GM19452 (cell line): ENCODE measurements around the gene NFKBIE.

Source experiments
- ATAC-seq: cut with Tn5 transposase; IDR thresholded peaks from one replicate; pipeline ENCODE4 v1.9.1; 2021; ENCODE audit not compliant: unreplicated experiment

NFKBIE gene

GRCh38 chr6:44275271-44275748 is 10.0 kb upstream of the NFKBIE start:
- ATAC-seq, result no peak

- ATAC-seq, result no peak
Measured at GRCh38 chr6:44273617-44274016, 8.3 kb upstream of the NFKBIE start.

GRCh38 chr6:44272999-44273566 is 7.7 kb upstream of the NFKBIE start:
- ATAC-seq, result no peak

- ATAC-seq, result no peak
Measured at GRCh38 chr6:44272529-44272928, 7.2 kb upstream of the NFKBIE start.

DNA sequence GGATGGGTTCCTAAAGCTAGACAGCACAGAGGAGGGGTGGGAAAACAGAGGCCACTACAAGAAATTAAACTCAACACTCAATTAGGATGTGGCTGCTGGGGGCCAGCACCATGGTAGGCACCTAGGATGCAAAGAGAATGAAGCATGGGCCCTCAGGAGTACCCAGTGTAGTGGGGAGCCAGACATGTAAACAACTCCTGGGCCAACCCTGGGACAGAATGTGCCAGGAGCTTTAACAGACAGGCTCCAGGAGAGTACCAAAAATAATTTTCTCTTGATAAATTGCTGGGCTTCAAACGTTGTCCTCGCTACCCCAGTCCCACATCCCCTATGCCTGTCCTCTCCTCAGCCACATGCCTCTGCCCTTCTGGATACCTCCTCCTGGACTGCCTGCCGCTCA is 6.6 kb upstream of the NFKBIE start:
- ATAC-seq, result no peak

DNA sequence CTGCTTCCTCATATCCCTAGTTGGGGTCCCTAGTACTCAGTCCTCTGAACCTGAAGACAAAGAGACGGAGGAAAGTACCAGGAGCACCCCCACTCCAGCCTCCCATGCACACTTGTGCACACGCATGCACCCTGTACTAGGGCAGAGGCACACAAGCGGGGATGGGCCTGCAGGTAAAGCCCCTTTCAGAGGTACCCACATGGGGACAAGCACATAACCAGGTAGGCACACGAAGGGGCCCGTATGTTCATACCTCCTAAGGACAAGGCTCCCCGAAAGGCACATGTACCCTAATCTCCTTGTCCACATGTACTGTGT is 6.0 kb upstream of the NFKBIE start:
- ATAC-seq, result no peak

DNA sequence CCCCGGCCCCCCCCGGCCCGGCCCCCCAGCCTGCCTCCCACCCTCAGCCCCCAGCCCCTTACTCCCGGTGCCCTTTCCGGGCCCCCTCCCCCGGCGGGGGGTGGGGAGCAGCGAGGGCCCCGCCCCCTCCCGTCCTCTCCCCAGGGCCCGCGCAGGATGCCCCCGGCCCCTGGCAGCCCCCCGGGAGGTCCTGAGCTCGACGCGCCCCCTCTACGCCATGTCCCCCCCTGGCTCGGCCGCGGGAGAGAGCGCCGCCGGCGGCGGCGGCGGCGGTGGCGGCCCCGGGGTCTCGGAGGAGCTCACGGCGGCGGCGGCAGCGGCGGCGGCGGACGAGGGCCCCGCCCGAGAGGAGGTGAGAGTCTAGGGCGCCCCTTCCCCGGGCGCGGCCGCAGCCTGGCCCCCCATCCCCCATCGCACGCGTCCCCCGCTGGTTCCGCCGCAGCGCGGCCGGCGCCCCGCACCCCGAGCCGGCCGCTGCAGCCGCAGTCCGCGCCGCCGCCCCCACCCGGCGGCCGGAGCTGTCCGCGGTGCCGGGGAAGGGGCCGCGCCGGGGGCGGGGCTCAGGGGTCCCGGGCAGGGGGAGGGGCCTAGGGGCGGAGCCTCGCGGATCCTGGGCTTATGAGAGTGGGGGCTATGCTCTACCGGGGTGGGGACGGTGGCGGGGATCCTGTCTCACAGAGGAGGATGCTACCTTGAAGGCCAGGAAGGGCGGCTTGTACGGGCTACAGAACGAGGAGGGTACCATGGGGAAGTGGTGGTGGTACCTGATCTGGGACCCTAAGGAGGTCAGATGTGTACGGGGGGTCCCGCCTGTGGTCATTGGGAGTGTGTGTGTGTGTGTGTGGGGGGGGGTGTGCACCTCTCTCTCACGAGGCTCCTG is 5.4 kb upstream of the NFKBIE start:
- ATAC-seq, result no peak

DNA sequence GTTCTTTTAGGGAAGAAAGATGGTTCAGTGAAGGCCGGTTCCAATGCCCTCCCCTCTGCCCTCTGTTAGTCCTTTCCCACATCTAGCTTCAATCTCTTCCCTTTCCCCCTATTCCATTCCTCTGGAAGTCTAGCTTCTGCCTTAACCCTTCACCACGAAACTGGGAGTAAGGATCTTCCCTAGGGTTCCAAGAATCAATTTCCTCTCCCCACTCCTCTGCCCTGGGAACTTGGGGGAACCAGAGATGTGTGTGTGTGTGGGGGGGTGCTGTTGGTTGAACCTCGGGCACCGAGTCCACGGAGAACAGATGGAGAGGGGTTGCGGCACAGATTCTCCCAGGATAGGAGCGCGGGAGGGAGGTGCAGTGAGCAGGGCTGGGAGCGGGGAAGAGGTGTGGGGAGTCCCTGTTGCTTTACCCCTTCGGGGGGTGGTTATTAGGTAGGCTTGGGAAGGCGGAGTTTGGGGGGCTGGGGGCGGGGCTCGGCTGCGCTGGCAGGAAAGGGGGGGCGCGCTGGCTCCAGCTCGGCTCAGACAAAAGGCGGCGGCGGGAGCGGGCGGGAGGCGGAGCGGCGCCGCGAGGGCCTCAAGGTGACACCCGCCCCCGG is 4.7 kb upstream of the NFKBIE start, which contains the start of gene TMEM151B:
TMEM151B (plus strand) TSS at position 530 of the 605 bp plus-strand sequence. CDS start 293 bp downstream, outside the sequence.
- ATAC-seq, result no peak

- ATAC-seq, result no peak
Measured at GRCh38 chr6:44269178-44269920, 4.0 kb upstream of the NFKBIE start.

DNA sequence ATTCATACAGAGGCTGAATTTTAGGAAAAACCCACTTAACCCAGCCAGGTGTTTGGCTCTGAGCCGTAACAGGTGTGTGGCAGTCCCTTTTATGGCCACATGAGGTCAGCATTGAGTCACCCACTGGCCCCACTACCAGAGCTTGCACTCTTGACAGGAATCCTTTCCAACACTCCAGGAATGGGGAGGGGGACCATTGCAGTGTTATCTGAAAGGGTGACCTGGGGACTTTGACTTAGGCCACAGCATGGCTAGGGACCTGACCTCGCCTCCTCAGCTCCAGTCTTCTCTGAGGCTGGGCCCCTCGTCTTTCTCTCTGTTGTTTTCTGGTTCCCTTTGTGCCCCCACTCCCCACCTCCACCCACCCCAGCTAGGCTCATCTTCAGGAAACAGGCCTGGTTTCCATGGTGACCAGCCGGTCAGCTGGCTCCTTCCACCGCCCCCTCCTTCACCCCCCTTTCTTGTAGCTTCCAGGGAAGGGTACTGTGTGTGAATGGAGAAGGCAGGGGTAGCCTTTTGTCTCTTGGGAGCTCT is 2.8 kb upstream of the NFKBIE start:
- ATAC-seq, result no peak

- ATAC-seq, result no peak
Measured at GRCh38 chr6:44267252-44267651, 1.9 kb upstream of the NFKBIE start.

- ATAC-seq, result peak; percentile 33
Measured at GRCh38 chr6:44266347-44266746, 996 bp upstream of the NFKBIE start.

DNA sequence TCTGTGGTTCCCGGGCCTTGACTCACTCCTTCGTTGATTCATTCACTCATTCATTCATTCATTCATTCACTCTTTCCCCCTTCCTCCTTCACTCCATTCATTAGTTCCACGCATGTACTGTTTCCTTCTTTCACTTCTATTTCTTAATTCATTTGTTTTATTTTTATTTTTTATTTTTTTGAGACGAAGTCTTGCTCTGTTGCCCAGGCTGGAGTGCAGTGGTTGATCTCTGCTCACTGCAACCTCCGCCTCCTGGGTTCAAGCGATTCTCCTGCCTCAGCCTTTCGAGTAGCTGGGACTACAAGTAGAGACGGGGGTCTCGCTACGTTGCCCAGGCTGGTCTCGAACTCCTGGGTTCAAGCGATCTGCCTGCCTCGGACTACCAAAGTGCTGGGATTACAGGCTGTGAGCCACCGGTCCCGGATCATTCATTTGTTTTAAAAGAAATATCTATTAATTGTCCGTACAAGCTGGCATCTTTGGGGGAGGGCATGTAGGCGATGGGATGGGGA is 427 bp upstream of the NFKBIE start:
- no peak for ATAC-seq

- peak; percentile 28 for ATAC-seq
Measured at GRCh38 chr6:44264154-44265006, 971 bp downstream of the NFKBIE start.

DNA sequence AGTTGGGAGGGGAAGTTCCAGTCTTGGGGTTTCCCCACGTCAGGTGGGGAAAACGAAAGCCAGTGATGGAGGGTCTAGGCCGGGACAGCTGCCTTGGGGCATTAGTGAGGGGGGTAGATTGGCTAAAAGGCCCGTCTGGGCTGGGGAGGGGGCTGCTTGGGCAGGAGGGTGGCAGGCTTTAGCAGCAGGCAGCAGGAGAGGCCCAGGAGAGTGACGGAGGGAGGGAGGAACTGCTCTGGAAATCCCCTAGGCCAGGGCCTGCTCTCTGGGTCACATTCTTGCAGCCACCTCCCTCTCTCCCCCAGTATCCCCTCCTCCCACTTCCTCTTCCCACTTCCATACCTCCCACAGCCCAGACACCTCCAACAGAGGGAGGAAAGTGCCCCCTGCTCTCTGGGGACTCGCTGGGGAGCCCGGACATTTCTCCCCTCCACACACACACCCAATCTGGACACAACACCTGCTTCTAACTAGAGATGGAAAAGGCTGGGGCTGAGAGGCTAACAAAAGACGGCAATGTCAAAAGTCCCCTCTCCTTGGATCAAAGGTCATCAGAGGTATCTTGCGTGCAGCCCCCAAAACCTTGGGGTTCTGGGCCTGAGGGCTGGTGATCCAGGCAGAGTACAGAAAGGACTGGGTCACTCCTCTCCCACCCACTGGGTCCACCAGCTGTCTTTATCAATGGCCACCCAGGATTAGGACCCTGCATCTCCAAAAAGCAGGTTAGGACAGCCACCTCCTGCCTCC is 1.8 kb downstream of the NFKBIE start:
- ATAC-seq, result no peak

GRCh38 chr6:44262467-44263353 is 2.6 kb downstream of the NFKBIE start:
- ATAC-seq, result no peak

GRCh38 chr6:44261581-44261980 is 3.8 kb downstream of the NFKBIE start:
- ATAC-seq, result no peak
